RWPE2 (cell line): ENCODE results near the gene BICRAL.

Experiments
- ATAC-seq: fragments of 200-7000 bp; cut with Tn5 transposase; 3 replicates; pipeline ENCODE4 v1.9.1; 2021; ENCODE audit warnings: low read depth
- DNase-seq: peaks from one replicate; pipeline ENCODE4 v3.0.0-alpha.2; 2020; ENCODE audit warnings: low spot score
- H3K27ac ChIP-seq: fragments of 450-650 bp; 2 replicates; pipeline ENCODE4 v1.5.1; 2017; ENCODE audit warnings: mild to moderate bottlenecking; ENCODE audit not compliant: poor library complexity, severe bottlenecking
- H3K27me3 ChIP-seq: fragments of 250-450 bp; sonication (Bioruptor Pico); 2 replicates; pipeline ENCODE4 v1.5.1; 2021; ENCODE audit warnings: mild to moderate bottlenecking, moderate library complexity; ENCODE audit not compliant: insufficient read depth, poor library complexity, severe bottlenecking
- H3K36me3 ChIP-seq: fragments of 250-450 bp; sonication (Bioruptor Pico); 2 replicates; pipeline ENCODE4 v1.5.1; 2020; ENCODE audit warnings: low read depth, mild to moderate bottlenecking, moderate library complexity
- H3K4me1 ChIP-seq: fragments of 250-450 bp; sonication (Bioruptor Pico); 2 replicates; pipeline ENCODE4 v1.5.1; 2021; ENCODE audit warnings: mild to moderate bottlenecking, moderate library complexity; ENCODE audit not compliant: insufficient read depth, poor library complexity, severe bottlenecking
- H3K4me3 ChIP-seq: fragments of 250-450 bp; sonication (Bioruptor Pico); 2 replicates; pipeline ENCODE4 v1.5.1; 2021; ENCODE audit warnings: mild to moderate bottlenecking, moderate library complexity; ENCODE audit not compliant: severe bottlenecking
- H3K9me3 ChIP-seq: fragments of 250-450 bp; sonication (Bioruptor Pico); 2 replicates; pipeline ENCODE4 v1.5.1; 2021; ENCODE audit warnings: mild to moderate bottlenecking, moderate library complexity; ENCODE audit not compliant: severe bottlenecking
- TF ChIP-seq, protein P1 (sequence below): fragments of 450-650 bp; IDR thresholded peaks from one replicate; pipeline ENCODE4 v1.5.1; 2017; ENCODE audit warnings: mild to moderate bottlenecking, moderate library complexity; ENCODE audit not compliant: poor library complexity, severe bottlenecking

BICRAL gene

DNA sequence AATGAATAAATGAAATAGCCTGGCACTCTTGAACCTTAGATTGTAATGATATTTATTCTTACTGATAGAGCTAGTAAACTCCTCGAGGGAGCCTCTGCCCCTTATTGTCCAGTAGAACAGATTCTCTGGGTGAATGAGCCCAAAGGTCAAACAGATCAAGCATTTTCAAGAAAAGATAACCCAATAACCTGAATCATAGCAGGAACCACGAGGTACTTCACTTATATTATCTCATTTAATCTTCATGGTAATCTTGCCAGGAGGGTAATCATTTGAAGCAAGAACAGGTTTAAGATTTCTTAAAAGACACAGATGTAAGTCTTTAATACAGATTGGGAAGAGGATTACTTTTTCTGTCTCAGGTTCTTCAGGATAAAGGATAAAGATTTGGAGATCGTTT lies 18.9 kb upstream of the BICRAL start:
- no peak for DNase-seq
- no peak for ATAC-seq
- Histone ChIP-seq H3K27me3 (no peaks in the 10 kb centered on the region), H3K4me3 (no peak overlapping the region), H3K27ac (no peak overlapping the region), H3K9me3 (no peaks in the 10 kb centered on the region), H3K36me3 (no peaks in the 10 kb centered on the region), H3K4me1 (peaks cover 13% of the 10 kb centered on the region)
- TF ChIP-seq, protein P1, sequence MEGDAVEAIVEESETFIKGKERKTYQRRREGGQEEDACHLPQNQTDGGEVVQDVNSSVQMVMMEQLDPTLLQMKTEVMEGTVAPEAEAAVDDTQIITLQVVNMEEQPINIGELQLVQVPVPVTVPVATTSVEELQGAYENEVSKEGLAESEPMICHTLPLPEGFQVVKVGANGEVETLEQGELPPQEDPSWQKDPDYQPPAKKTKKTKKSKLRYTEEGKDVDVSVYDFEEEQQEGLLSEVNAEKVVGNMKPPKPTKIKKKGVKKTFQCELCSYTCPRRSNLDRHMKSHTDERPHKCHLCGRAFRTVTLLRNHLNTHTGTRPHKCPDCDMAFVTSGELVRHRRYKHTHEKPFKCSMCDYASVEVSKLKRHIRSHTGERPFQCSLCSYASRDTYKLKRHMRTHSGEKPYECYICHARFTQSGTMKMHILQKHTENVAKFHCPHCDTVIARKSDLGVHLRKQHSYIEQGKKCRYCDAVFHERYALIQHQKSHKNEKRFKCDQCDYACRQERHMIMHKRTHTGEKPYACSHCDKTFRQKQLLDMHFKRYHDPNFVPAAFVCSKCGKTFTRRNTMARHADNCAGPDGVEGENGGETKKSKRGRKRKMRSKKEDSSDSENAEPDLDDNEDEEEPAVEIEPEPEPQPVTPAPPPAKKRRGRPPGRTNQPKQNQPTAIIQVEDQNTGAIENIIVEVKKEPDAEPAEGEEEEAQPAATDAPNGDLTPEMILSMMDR: no peak

DNA sequence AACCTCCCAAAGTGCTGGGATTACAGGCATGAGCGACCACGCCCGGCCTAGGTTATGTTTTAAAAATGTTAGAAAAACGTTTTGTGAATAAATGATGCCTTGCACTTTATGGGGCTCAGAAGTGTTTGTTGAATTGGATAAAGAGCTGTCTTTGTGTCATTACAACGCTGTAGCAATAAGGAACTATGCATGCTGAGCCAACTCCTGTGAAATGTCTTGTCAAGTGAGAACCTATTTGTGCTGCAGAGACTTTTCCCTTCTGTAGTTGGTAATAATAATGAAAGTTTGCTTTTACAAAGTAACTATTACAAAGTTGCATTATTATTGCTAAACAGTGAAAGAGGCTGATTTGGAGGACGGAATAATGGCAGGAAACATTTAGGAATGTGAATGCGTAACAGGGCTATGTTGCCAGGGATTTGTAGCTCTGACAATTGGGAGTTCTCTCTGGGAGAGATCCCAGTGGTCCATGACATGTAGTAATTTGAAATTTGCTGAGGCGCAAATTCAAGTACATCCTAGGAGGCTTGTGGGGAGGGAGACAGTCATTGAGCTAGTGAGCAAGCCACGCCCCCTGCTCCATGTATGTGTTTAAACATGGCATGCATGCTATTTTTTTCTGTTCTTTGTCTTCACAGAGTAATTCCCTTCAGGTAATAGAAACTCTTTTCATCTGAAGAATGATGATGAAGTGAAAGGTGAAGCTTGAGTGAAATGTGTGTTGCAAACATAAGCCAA lies 16.8 kb upstream of the BICRAL start:
- Histone ChIP-seq H3K9me3 (no peaks in the 10 kb centered on the region), H3K4me1 (peaks cover 13% of the 10 kb centered on the region), H3K4me3 (no peak overlapping the region), H3K27me3 (no peaks in the 10 kb centered on the region), H3K36me3 (no peaks in the 10 kb centered on the region), H3K27ac (peak overlapping the region; percentile 51)
- DNase-seq (no peak), ATAC-seq (no peak)
- TF ChIP-seq, protein P1: no peak

DNA sequence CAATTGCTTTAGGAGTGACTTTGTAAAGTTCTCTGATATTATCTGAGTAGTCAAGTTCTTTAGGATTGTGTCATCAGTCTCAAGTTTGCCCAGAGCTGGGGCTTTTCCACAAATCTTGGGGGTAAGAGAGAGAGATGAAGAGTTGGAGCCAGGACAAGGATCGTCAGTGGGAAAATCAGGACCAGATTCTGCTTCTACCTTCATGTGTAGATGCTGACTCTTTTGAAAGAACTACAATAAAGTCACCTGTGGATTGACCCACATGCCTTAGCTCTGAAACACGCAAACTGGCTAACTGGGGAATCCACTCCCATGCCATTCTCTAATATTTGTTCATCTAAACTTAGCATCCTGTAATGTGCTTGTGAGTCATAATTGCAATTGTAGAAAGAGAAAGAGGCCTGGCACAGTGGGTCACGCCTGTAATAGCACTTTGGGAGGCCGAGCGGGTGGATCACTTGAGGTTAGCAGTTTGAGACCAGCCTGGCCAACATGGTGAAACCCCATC lies 15.6 kb upstream of the BICRAL start:
- DNase-seq (no peak), ATAC-seq (peak; percentile 95)
- TF ChIP-seq, protein P1: no peak
- peaks cover 13% of the 10 kb centered on the region for H3K4me1 ChIP-seq
- H3K27me3 ChIP-seq: no peaks in the 10 kb centered on the region
- no peak overlapping the region for H3K4me3 ChIP-seq
- no peaks in the 10 kb centered on the region for H3K36me3 ChIP-seq
- H3K9me3 ChIP-seq: no peaks in the 10 kb centered on the region
- peak overlapping the region; percentile 51 for H3K27ac ChIP-seq

GRCh38 chr6:42769051-42769450 lies 12.8 kb upstream of the BICRAL start:
- Histone ChIP-seq H3K27me3 (no peaks in the 10 kb centered on the region), H3K4me3 (no peak overlapping the region), H3K9me3 (no peaks in the 10 kb centered on the region), H3K36me3 (no peaks in the 10 kb centered on the region), H3K27ac (no peak overlapping the region), H3K4me1 (peaks cover 13% of the 10 kb centered on the region)
- DNase-seq: no peak
- ATAC-seq: no peak
- TF ChIP-seq, protein P1: no peak

DNA sequence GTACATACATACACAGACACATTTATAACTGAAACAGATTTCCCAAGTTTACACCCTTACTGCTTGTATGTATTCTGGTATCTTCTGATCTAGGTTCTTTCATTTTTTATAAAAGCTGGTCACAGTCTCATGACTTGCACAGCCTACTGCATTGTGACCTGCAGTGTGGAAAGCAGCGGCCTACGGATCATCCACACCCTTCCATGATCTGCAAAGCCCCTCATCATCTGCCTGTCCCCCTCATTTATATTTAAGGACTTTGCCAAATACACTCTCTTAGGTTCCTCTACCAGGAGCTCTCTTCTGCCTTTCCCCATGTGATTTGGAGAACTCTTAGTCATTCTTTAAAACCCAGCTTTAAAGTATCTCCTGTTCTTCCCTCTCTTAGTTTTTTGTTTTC lies 12.0 kb upstream of the BICRAL start:
- no peak overlapping the region for H3K27ac ChIP-seq
- no peaks in the 10 kb centered on the region for H3K9me3 ChIP-seq
- H3K36me3 ChIP-seq: no peaks in the 10 kb centered on the region
- H3K4me3 ChIP-seq: no peak overlapping the region
- ATAC-seq (no peak), DNase-seq (no peak)
- H3K27me3 ChIP-seq: no peaks in the 10 kb centered on the region
- TF ChIP-seq, protein P1: no peak
- H3K4me1 ChIP-seq: peaks cover 13% of the 10 kb centered on the region
